ENCODE measurements around the gene NINJ1.
A peak's percentile ranks its signal among the peaks of the same experiment; 100 is the strongest.

The NINJ1 gene

GRCh38 chr9:93086447-93087224, 47.4 kb downstream of the NINJ1 start:
- peak in 1 of 2 donors; percentile 4 for DNase-seq

- peak in 1 of 2 donors; percentile 5 for DNase-seq
Measured at GRCh38 chr9:93085676-93086075, 48.4 kb downstream of the NINJ1 start.

GRCh38 chr9:93084471-93084881, 49.6 kb downstream of the NINJ1 start:
- peak in 1 of 2 donors; percentile 10 for DNase-seq

GRCh38 chr9:93083592-93084470, 50.2 kb downstream of the NINJ1 start:
- DNase-seq, result peak in 1 of 2 donors; percentile 14

- DNase-seq, result peak in 1 of 2 donors; percentile 11
Measured at GRCh38 chr9:93082841-93083411, 51.1 kb downstream of the NINJ1 start.

- DNase-seq, result no peak
Measured at GRCh38 chr9:93081931-93082330, 52.1 kb downstream of the NINJ1 start.

GRCh38 chr9:93081081-93081529, 52.9 kb downstream of the NINJ1 start:
- no peak for DNase-seq

GRCh38 chr9:93080406-93080805, 53.6 kb downstream of the NINJ1 start:
- peak in 1 of 2 donors; percentile 2 for DNase-seq

GRCh38 chr9:93079371-93079770, 54.7 kb downstream of the NINJ1 start:
- DNase-seq, result peak in 1 of 2 donors; percentile 4

- DNase-seq, result no peak
Measured at GRCh38 chr9:93077811-93078210, 56.2 kb downstream of the NINJ1 start.

- no peak for DNase-seq
Measured at GRCh38 chr9:93077367-93077766, 56.7 kb downstream of the NINJ1 start.

- DNase-seq, result no peak
Measured at GRCh38 chr9:93076792-93077128, 57.3 kb downstream of the NINJ1 start.

- no peak for DNase-seq
Measured at GRCh38 chr9:93076101-93076791, 57.8 kb downstream of the NINJ1 start.

- DNase-seq, result no peak
Measured at GRCh38 chr9:93072383-93072795, 61.7 kb downstream of the NINJ1 start.
